Measurements from ENCODE around the gene MINK1.

Gene MINK1

GRCh38 chr17:4833178-4833940 is at the start of gene MINK1:
TSS of gene MINK1 (plus strand) at chr17:4833340. CDS start at chr17:4833584, 244 bp downstream.
- no peak for FAIRE-seq

DNA sequence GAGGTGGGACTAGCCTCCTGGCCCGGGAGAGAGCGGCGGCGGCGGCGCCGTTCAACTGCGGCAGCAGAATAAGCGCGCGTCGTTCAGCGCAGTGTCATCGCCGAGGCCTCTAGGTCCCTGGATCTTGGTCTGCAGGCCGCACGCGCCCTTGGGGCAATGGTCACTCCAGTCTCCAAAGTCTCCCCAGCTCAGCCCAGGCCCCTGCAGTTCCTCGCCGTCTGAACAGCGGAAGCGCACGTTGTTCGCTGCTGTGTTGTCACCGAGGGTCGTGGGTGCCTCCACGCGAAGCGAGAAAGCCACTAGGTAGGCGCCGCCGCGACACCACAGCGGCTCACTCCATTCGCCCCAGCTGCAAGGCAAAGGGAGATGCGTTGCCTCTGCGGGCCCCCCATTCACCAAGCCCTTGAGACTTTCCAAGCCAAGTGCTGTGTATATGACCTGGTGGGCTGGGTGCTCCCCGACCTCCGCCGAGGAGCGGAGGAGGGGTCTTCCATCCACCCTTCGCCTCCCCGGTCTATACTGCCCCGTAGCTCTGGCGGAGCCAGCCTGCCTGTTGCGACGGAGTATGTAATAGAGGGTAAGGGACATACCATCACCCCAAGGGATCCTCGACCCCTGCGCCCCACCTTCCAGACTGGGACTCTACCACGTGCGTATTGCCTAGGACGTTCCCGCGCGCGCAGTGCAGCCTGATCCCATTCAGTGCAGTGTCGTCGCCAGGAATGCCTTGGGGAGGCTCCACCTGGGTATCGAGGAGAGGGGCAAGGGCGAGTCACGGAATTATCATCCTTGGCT is 47.6 kb upstream of the MINK1 start:
- FAIRE-seq = no peak

- FAIRE-seq = no peak
Measured at GRCh38 chr17:4786106-4786511, 47.0 kb upstream of the MINK1 start, which contains the start of gene VMO1. TSS of gene VMO1 (minus strand) at chr17:4786364. CDS start at chr17:4786352, 12 bp downstream.

DNA sequence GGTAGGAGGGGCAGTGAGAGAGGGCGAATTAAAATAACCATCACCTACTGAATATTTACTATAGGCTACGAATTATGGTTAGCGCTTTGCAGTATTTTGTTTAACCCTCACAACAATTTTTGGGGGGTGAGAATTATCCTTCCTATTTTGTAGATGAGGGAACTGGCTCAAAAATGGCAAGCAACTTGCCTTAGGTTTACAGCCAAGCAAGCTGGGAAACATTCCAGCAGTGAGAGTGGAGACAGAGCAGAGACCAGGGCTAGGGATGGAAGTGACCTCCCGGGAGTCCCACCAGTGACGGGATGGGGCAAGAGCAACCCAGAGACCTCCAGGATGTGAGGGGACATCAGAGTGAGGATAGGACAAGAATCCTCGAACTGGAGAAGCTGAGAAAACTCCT is 46.6 kb upstream of the MINK1 start:
- no peak for FAIRE-seq

- FAIRE-seq = no peak
Measured at GRCh38 chr17:4788159-4788806, 44.9 kb upstream of the MINK1 start.

GRCh38 chr17:4788807-4789700 is 44.1 kb upstream of the MINK1 start, which contains the start of gene GLTPD2:
TSS of gene GLTPD2 (plus strand) at chr17:4788964. CDS start at chr17:4789012, 48 bp downstream.
- no peak for FAIRE-seq

- FAIRE-seq = no peak
Measured at GRCh38 chr17:4789701-4789950, 43.5 kb upstream of the MINK1 start.

GRCh38 chr17:4789951-4790704 is 43.0 kb upstream of the MINK1 start:
- FAIRE-seq = no peak

GRCh38 chr17:4790705-4791088 is 42.4 kb upstream of the MINK1 start:
- FAIRE-seq = no peak

- FAIRE-seq = no peak
Measured at GRCh38 chr17:4795168-4795567, 38.0 kb upstream of the MINK1 start.

DNA sequence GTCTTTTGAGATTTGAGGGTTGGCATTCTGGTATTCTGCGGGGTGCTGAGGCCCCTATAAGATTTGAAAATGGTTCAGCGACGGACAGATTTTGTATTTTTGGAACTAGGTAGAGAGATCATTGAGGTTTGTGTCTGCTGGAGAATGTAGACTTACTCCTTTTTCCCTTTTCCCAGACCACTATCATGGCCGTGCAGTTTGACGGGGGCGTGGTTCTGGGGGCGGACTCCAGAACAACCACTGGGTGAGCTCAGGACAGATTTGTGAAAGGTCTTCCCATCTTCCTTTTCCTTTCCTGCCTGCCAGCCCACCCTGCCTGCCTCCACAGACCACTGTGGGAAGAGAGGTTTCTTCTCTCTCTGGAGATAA is 36.6 kb upstream of the MINK1 start:
- no peak for FAIRE-seq

- FAIRE-seq = no peak
Measured at GRCh38 chr17:4800462-4801196, 32.5 kb upstream of the MINK1 start.

DNA sequence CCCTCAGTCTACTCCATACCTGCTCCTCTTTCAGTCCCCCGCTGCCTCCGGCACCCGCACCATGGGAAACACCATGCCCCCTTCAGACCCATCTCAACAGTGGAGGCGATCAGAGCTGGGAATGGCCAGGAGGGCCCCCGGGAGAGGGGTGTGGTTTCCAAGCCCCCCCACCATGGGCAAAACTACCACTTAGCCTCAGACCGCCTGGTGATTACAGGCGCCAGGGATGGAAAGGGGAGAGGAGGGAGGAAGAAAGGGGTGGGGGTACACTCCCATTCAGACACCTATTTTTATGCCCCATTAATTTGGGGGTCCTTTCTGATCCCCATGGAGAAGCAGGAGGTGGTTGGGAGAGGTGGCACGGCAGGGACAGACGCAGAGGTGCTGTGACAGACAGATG is 30.9 kb upstream of the MINK1 start, which contains the start of gene C17orf114:
Gene C17orf114, minus strand, starts transcription at position 101 of the 400 bp plus-strand sequence.
- no peak for FAIRE-seq

DNA sequence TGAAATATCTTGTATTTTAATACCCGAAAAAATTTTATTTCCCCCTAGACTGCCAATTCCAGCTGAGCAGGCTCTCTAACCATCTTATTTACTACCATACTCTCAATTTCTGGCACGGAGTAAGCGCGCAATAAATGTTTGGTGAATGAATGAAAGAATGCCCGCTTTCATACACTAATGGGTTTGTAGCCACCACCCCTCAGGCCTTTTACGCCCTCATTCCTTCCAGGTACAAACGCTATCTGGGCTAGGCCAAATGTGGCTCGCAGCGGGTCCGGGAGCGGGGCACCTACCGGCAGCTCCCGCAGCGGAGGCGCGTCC is 26.7 kb upstream of the MINK1 start:
- no peak for FAIRE-seq

GRCh38 chr17:4806777-4807604 is 26.1 kb upstream of the MINK1 start, which contains the start of gene PLD2:
TSS of gene PLD2 (plus strand) at chr17:4807152. CDS start at chr17:4807773, 621 bp downstream.
- no peak for FAIRE-seq

GRCh38 chr17:4807605-4808377 is 25.3 kb upstream of the MINK1 start:
- FAIRE-seq = no peak

GRCh38 chr17:4808378-4808767 is 24.8 kb upstream of the MINK1 start:
- FAIRE-seq = no peak

GRCh38 chr17:4810696-4811290 is 22.3 kb upstream of the MINK1 start:
- no peak for FAIRE-seq

DNA sequence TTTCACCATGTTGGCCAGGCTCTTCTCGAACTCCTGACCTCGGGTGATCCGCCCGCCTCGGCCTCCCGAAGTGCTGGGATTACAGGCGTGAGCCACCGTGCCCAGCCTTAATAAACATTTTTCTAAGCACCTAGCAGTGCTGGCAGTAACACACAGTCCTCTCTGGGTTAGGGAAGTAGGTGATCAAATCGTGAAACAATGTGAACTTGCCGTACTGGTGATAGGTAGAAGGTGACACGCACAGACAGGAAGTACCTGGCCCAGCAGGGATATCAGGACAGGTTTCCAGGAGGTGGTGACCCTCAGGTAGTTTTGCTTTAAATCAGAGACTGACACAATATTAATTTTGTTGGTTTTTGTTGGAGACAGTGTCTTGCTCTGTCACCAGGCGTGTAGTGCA is 21.7 kb upstream of the MINK1 start:
- no peak for FAIRE-seq
